DND-41 (cell line): ENCODE measurements around the gene FOSB.

Experiments
- EZH2 ChIP-seq: IDR thresholded peaks from 3 replicates; pipeline ENCODE4 v1.6.1; 2012; ENCODE audit warnings: borderline replicate concordance, low read depth, mild to moderate bottlenecking, moderate library complexity, low read length, inconsistent platforms; ENCODE audit not compliant: severe bottlenecking
- TF ChIP-seq, protein P1 (sequence below): IDR thresholded peaks from 2 replicates; pipeline ENCODE4 v1.5.1; 2012; ENCODE audit warnings: borderline replicate concordance, low read length, moderate library complexity, mild to moderate bottlenecking; ENCODE audit not compliant: poor library complexity, severe bottlenecking; ENCODE audit errors: extremely low read depth

DNA sequence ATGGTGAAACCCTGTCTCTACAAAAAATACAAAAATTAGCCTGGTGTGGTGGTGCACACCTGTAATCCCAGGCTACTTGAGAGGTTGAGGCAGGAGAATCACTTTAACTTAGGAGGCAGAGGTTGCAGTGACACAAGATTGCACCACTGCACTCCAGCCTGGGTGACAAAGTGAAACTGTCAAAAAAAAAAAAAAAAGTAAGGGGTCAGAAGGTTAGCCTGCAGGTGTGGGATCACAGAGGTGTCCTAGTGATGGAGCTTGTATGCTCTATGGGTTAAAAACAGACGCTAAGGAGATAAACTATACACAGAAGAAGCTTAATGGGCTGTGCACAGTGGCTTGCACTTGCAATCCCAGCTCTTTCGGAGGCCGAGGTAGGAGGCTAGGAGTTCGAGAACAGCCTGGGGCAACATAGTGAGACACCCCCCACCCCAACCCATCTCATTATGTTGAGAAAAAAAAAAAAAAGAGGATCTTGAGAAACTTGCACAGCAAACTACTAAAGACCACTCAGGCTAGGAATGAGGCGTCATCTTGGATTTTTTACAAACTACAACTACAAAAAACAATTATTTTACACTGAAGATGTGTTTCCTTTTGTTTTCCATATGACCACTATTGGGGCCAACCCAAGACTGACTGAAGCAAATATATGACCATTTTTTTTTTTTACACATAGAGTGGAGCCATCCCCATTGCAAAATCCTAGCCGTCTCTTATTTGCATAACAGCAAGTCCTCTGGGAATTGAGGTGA lies 7.9 kb downstream of the FOSB start:
- TF ChIP-seq, protein P1, sequence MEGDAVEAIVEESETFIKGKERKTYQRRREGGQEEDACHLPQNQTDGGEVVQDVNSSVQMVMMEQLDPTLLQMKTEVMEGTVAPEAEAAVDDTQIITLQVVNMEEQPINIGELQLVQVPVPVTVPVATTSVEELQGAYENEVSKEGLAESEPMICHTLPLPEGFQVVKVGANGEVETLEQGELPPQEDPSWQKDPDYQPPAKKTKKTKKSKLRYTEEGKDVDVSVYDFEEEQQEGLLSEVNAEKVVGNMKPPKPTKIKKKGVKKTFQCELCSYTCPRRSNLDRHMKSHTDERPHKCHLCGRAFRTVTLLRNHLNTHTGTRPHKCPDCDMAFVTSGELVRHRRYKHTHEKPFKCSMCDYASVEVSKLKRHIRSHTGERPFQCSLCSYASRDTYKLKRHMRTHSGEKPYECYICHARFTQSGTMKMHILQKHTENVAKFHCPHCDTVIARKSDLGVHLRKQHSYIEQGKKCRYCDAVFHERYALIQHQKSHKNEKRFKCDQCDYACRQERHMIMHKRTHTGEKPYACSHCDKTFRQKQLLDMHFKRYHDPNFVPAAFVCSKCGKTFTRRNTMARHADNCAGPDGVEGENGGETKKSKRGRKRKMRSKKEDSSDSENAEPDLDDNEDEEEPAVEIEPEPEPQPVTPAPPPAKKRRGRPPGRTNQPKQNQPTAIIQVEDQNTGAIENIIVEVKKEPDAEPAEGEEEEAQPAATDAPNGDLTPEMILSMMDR: no peak
- TF ChIP-seq EZH2: no peak
